ENCODE data around the gene PGM1.
A peak's percentile ranks its signal among the peaks of the same experiment; 100 is the strongest.

Gene PGM1

GRCh38 chr1:63668298-63668697, 75.1 kb downstream of the PGM1 start:
- TF ChIP-seq, protein P1, sequence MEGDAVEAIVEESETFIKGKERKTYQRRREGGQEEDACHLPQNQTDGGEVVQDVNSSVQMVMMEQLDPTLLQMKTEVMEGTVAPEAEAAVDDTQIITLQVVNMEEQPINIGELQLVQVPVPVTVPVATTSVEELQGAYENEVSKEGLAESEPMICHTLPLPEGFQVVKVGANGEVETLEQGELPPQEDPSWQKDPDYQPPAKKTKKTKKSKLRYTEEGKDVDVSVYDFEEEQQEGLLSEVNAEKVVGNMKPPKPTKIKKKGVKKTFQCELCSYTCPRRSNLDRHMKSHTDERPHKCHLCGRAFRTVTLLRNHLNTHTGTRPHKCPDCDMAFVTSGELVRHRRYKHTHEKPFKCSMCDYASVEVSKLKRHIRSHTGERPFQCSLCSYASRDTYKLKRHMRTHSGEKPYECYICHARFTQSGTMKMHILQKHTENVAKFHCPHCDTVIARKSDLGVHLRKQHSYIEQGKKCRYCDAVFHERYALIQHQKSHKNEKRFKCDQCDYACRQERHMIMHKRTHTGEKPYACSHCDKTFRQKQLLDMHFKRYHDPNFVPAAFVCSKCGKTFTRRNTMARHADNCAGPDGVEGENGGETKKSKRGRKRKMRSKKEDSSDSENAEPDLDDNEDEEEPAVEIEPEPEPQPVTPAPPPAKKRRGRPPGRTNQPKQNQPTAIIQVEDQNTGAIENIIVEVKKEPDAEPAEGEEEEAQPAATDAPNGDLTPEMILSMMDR (IDR thresholded peaks at IDR 0.05; ENCODE audit: insufficient read depth, low read depth, low read length, missing control alignments), result no peak
- peak; percentile 57 for DNase-seq (ENCODE audit: low read depth)
- H3K4me3 ChIP-seq (ENCODE audit: low read length), result no peak overlapping the region

DNA sequence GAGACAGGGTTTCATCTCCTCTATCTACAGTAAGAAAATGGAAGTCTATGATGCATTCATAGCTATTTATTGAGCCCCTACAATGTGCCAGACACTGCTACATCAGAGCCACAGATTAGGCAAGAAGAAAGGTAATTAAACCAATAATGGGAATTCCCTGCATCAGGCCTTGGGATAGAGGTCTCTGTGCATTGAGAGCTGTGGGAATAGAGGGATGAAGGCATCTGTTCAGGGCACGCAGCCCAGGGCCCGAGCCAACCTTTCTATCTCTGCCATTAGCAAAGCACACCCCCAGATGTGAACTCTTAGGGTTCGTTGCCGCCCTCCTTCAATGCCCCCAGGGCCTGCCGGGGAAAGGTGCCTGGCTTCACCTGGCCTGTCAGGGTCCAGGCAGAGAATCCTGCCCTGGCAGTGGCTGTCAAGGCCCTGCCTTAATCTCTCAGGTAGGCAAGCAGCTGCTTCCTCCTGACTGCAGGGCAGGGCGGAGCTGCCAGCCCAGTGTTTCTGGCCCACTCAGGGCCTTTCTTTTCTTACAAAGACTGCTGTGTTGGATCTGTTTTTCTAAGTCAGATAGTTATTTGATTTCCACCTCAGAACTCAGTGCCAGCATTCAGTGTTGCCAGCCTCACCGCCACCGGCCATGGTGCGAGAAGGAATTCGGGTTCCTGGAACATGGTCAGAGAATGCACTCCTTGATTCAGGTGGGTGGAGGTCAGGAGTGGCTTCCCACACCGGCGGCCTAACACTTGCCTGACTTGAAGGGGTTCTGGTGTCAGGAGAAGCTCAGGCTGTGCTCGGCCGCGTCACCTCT, 76.1 kb downstream of the PGM1 start:
- H3K4me3 ChIP-seq (ENCODE audit: low read length), result no peak overlapping the region
- peak; percentile 34 for DNase-seq (ENCODE audit: low read depth)
- TF ChIP-seq, protein P1 (IDR thresholded peaks at IDR 0.05; ENCODE audit: insufficient read depth, low read depth, low read length, missing control alignments), result no peak

DNA sequence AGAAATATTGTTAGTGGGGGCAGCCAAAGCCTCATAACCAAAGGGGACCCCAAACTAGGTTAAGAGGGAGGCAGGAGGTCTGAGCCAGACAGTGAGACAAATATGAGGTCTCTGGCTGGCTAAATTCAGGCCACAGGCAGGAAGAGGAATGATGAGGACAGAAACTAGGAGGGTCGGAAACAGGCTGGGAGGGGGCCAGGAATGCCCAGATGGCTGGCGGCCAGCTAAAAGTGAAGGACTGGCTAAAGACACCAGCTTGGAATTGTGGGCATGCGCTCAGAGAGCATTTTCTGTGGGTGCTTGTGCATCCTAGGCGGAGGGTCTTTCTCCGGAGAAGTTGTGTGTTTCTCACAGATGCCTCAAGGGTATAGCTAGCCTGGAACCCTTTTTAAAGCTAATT, 77.0 kb downstream of the PGM1 start:
- DNase-seq (ENCODE audit: low read depth), result no peak
- no peak overlapping the region for H3K4me3 ChIP-seq (ENCODE audit: low read length)
- TF ChIP-seq, protein P1 (IDR thresholded peaks at IDR 0.05; ENCODE audit: insufficient read depth, low read depth, low read length, missing control alignments), result no peak

GRCh38 chr1:63671514-63671913, 78.3 kb downstream of the PGM1 start:
- TF ChIP-seq, protein P1 (IDR thresholded peaks at IDR 0.05; ENCODE audit: insufficient read depth, low read depth, low read length, missing control alignments), result no peak
- no peak overlapping the region for H3K4me3 ChIP-seq (ENCODE audit: low read length)

GRCh38 chr1:63674238-63674864, 81.1 kb downstream of the PGM1 start:
- no peak overlapping the region for H3K4me3 ChIP-seq (ENCODE audit: low read length)
- DNase-seq (ENCODE audit: low read depth), result peak; percentile 79
- TF ChIP-seq, protein P1 (IDR thresholded peaks at IDR 0.05; ENCODE audit: insufficient read depth, low read depth, low read length, missing control alignments), result peak; percentile 53

More at GRCh38 chr1:63671514-63671913, 78.3 kb downstream of the PGM1 start:
- DNase-seq (ENCODE audit: low read depth), result no peak

- DNase-seq (ENCODE audit: low read depth), result no peak
- TF ChIP-seq, protein P1 (IDR thresholded peaks at IDR 0.05; ENCODE audit: insufficient read depth, low read depth, low read length, missing control alignments), result no peak
- no peak overlapping the region for H3K4me3 ChIP-seq (ENCODE audit: low read length)
These were observed 81.7 kb downstream of the PGM1 start for GRCh38 chr1:63674865-63675419.
